Measurements from ENCODE around the gene SETDB1. TPM values are rescaled to one million over a fixed set of nuclear protein-coding genes. Genes with fewer than 3 reads are reported as not detected.
"Not testable (repeated sequence)": the region's sequence is repeated elsewhere in the genome, so short reads cannot be mapped to it uniquely, and the experiment has no call there.

SETDB1 gene
- total RNA-seq, 2 experiments from 2014 or later = 39.4 to 40.4 TPM

GRCh38 chr1:150893336-150893913 is 32.7 kb upstream of the SETDB1 start:
- Mint-ChIP-seq H3K36me3 (ENCODE audit: low read depth) (no peaks in the 10 kb centered on the region), H3K4me3 (no peak overlapping the region), H3K4me1 (ENCODE audit: low read depth) (peaks cover 29% of the 10 kb centered on the region), H3K27me3 (no peaks in the 10 kb centered on the region), H3K9me3 (no peaks in the 10 kb centered on the region), H3K27ac (no peak overlapping the region)
- Histone ChIP-seq H3K36me3 (ENCODE audit: insufficient read depth, low read length) (no peaks in the 10 kb centered on the region), H3K4me1 (ENCODE audit: insufficient read depth, low read length) (peaks cover 10% of the 10 kb centered on the region), H3K4me3 (ENCODE audit: low read length) (no peak overlapping the region), H3K9me3 (ENCODE audit: control insufficient read depth in 1 of 2, insufficient read depth in 1 of 2, low read length in 2 of 2) (no peaks in the 10 kb centered on the region), H3K27ac (ENCODE audit: low read depth in 1 of 2, low read length in 2 of 2) (no peak overlapping the region), H3K27me3 (ENCODE audit: control insufficient read depth in 1 of 2, insufficient read depth in 2 of 2, low read length in 2 of 2) (no peaks in the 10 kb centered on the region)
- intact Hi-C loops (cut with DNase I, micrococcal nuclease) = no loop called here
- CTCF ChIA-PET = no interaction called here
- DNase-seq (no peak), ATAC-seq (ENCODE audit: poor library complexity) (no peak)
- POLR2A ChIA-PET = no interaction called here
- no peak for TF ChIP-seq CTCF (IDR thresholded peaks at IDR 0.05)

GRCh38 chr1:150895618-150896017 is 30.5 kb upstream of the SETDB1 start:
- CTCF ChIA-PET = no interaction called here
- no peak overlapping the region for H3K4me3 ChIP-seq (ENCODE audit: low read length)
- H3K4me3 Mint-ChIP-seq = no peak overlapping the region
- POLR2A ChIA-PET = no interaction called here
- no peaks in the 10 kb centered on the region for H3K36me3 ChIP-seq (ENCODE audit: insufficient read depth, low read length)
- peaks cover 10% of the 10 kb centered on the region for H3K4me1 Mint-ChIP-seq (ENCODE audit: low read depth)
- DNase-seq (no peak), ATAC-seq (ENCODE audit: poor library complexity) (no peak)
- H3K9me3 Mint-ChIP-seq = no peaks in the 10 kb centered on the region
- H3K27ac ChIP-seq (ENCODE audit: low read depth in 1 of 2, low read length in 2 of 2) = no peak overlapping the region
- H3K9me3 ChIP-seq (ENCODE audit: control insufficient read depth in 1 of 2, insufficient read depth in 1 of 2, low read length in 2 of 2) = no peaks in the 10 kb centered on the region
- no peak for TF ChIP-seq CTCF (IDR thresholded peaks at IDR 0.05)
- H3K4me1 ChIP-seq (ENCODE audit: insufficient read depth, low read length) = peaks cover under 1% of the 10 kb centered on the region
- intact Hi-C loops (cut with DNase I, micrococcal nuclease) = no loop called here
- no peak overlapping the region for H3K27ac Mint-ChIP-seq
- H3K27me3 ChIP-seq (ENCODE audit: control insufficient read depth in 1 of 2, insufficient read depth in 2 of 2, low read length in 2 of 2) = no peaks in the 10 kb centered on the region
- no peaks in the 10 kb centered on the region for H3K27me3 Mint-ChIP-seq
- no peaks in the 10 kb centered on the region for H3K36me3 Mint-ChIP-seq (ENCODE audit: low read depth)

- POLR2A ChIA-PET; H3K4me3 Mint-ChIP-seq; H3K27me3 Mint-ChIP-seq; H3K36me3 Mint-ChIP-seq (ENCODE audit: low read depth); ATAC-seq (ENCODE audit: poor library complexity); H3K9me3 Mint-ChIP-seq; DNase-seq; intact Hi-C loops (cut with DNase I, micrococcal nuclease); H3K4me1 Mint-ChIP-seq (ENCODE audit: low read depth); H3K36me3 ChIP-seq (ENCODE audit: insufficient read depth, low read length); CTCF ChIA-PET; H3K27ac Mint-ChIP-seq; H3K4me1 ChIP-seq (ENCODE audit: insufficient read depth, low read length); H3K4me3 ChIP-seq (ENCODE audit: low read length); H3K27me3 ChIP-seq (ENCODE audit: control insufficient read depth in 1 of 2, insufficient read depth in 2 of 2, low read length in 2 of 2); H3K9me3 ChIP-seq (ENCODE audit: control insufficient read depth in 1 of 2, insufficient read depth in 1 of 2, low read length in 2 of 2); H3K27ac ChIP-seq (ENCODE audit: low read depth in 1 of 2, low read length in 2 of 2): not testable (repeated sequence)
Observed at GRCh38 chr1:150899795-150900194, 26.4 kb upstream of the SETDB1 start.

GRCh38 chr1:150902346-150902745 is 23.8 kb upstream of the SETDB1 start:
- Mint-ChIP-seq H3K4me3 (no peak overlapping the region), H3K36me3 (ENCODE audit: low read depth) (no peaks in the 10 kb centered on the region), H3K27ac (no peak overlapping the region), H3K9me3 (no peaks in the 10 kb centered on the region), H3K27me3 (no peaks in the 10 kb centered on the region), H3K4me1 (ENCODE audit: low read depth) (no peaks in the 10 kb centered on the region)
- TF ChIP-seq CTCF (IDR thresholded peaks at IDR 0.05) = no peak
- ATAC-seq (ENCODE audit: poor library complexity) (no peak), DNase-seq (no peak)
- ChIA-PET CTCF (no interaction called here), POLR2A (no interaction called here)
- Histone ChIP-seq H3K27ac (ENCODE audit: low read depth in 1 of 2, low read length in 2 of 2) (no peak overlapping the region), H3K27me3 (ENCODE audit: control insufficient read depth in 1 of 2, insufficient read depth in 2 of 2, low read length in 2 of 2) (no peaks in the 10 kb centered on the region), H3K4me3 (ENCODE audit: low read length) (no peak overlapping the region), H3K9me3 (ENCODE audit: control insufficient read depth in 1 of 2, insufficient read depth in 1 of 2, low read length in 2 of 2) (no peaks in the 10 kb centered on the region), H3K4me1 (ENCODE audit: insufficient read depth, low read length) (no peaks in the 10 kb centered on the region), H3K36me3 (ENCODE audit: insufficient read depth, low read length) (no peaks in the 10 kb centered on the region)
- intact Hi-C loops (cut with DNase I, micrococcal nuclease) = no loop called here
